ENCODE results near the gene TMEM40. TPM values are rescaled to one million over a fixed set of nuclear protein-coding genes. Genes with fewer than 3 reads are reported as not detected.
"Not testable (repeated sequence)": the region's sequence is repeated elsewhere in the genome, so short reads cannot be mapped to it uniquely, and the experiment has no call there.

TMEM40 gene
- total RNA-seq, 1 donor from 2014 or later: not detected

- intact Hi-C loops (cut with micrococcal nuclease): not testable (repeated sequence)
These were observed 16.9 kb upstream of the TMEM40 start for GRCh38 chr3:12775970-12776369.

- intact Hi-C loops (cut with micrococcal nuclease): no loop called here
These were observed 16.2 kb upstream of the TMEM40 start for GRCh38 chr3:12775226-12775625.

GRCh38 chr3:12774619-12775018 is 15.6 kb upstream of the TMEM40 start:
- intact Hi-C loops (cut with micrococcal nuclease): no loop called here

- intact Hi-C loops (cut with micrococcal nuclease): no loop called here
These were observed 14.6 kb upstream of the TMEM40 start for GRCh38 chr3:12773710-12774086.

GRCh38 chr3:12773030-12773709 is 14.1 kb upstream of the TMEM40 start:
- intact Hi-C loops (cut with micrococcal nuclease): no loop called here

GRCh38 chr3:12772462-12772861 is 13.4 kb upstream of the TMEM40 start:
- intact Hi-C loops (cut with micrococcal nuclease): no loop called here

- intact Hi-C loops (cut with micrococcal nuclease): no loop called here
These were observed 12.2 kb upstream of the TMEM40 start for GRCh38 chr3:12771236-12771635.

GRCh38 chr3:12769761-12770160 is 10.7 kb upstream of the TMEM40 start:
- intact Hi-C loops (cut with micrococcal nuclease): no loop called here

GRCh38 chr3:12768579-12769527 is 9.8 kb upstream of the TMEM40 start:
- intact Hi-C loops (cut with micrococcal nuclease): no loop called here

GRCh38 chr3:12766541-12766940 is 7.5 kb upstream of the TMEM40 start:
- intact Hi-C loops (cut with micrococcal nuclease): no loop called here

GRCh38 chr3:12764171-12764776 is 5.2 kb upstream of the TMEM40 start:
- intact Hi-C loops (cut with micrococcal nuclease): no loop called here

GRCh38 chr3:12759693-12760565 is 870 bp upstream of the TMEM40 start:
- intact Hi-C loops (cut with micrococcal nuclease): no loop called here

GRCh38 chr3:12758025-12758781 is 856 bp downstream of the TMEM40 start:
- intact Hi-C loops (cut with micrococcal nuclease): no loop called here

GRCh38 chr3:12756635-12757034 is 2.4 kb downstream of the TMEM40 start:
- intact Hi-C loops (cut with micrococcal nuclease): no loop called here

GRCh38 chr3:12756175-12756574 is 2.9 kb downstream of the TMEM40 start:
- intact Hi-C loops (cut with micrococcal nuclease): no loop called here

- intact Hi-C loops (cut with micrococcal nuclease): no loop called here
These were observed 3.3 kb downstream of the TMEM40 start for GRCh38 chr3:12755754-12756153.

- intact Hi-C loops (cut with micrococcal nuclease): no loop called here
These were observed 4.7 kb downstream of the TMEM40 start for GRCh38 chr3:12754313-12754712.

- intact Hi-C loops (cut with micrococcal nuclease): no loop called here
These were observed 5.6 kb downstream of the TMEM40 start for GRCh38 chr3:12753275-12754028.

GRCh38 chr3:12752809-12753208 is 6.2 kb downstream of the TMEM40 start:
- intact Hi-C loops (cut with micrococcal nuclease): no loop called here

GRCh38 chr3:12752102-12752501 is 7.0 kb downstream of the TMEM40 start:
- intact Hi-C loops (cut with micrococcal nuclease): no loop called here
